K562 (cell line): ENCODE data around the gene PLA2R1. TPM values are rescaled to one million over a fixed set of nuclear protein-coding genes. Genes with fewer than 3 reads are reported as not detected.

Experiments
- ATAC-seq: fragments of 200-7000 bp; cut with Tn5 transposase; 3 replicates; pipeline ENCODE4 v1.9.1; 2020; ENCODE audit warnings: moderate library complexity
- BruUV-seq: library from RNA; stranded (reverse); fragments of 400-500 nt; replicated peaks from 2 replicates; lab custom pipeline; 2021; lab: Mats Ljungman, UMichigan
- CTCF ChIA-PET: fragments of 300-600 bp; formaldehyde crosslinking; extraction: SDS; loops from one replicate; lab custom pipeline; 2021; ENCODE audit warnings: low intra/inter-chr PET ratio; lab: Yijun Ruan, JAX
- POLR2A ChIA-PET: fragments of 300-600, 350-650 bp; sonication (Branson Sonifier 250); formaldehyde crosslinking; extraction: SDS; loops from one replicate; lab custom pipeline; 2021; ENCODE audit warnings: antibody characterized with exemption, inconsistent platforms; lab: Yijun Ruan, JAX
- DNase-seq, 4 experiments: peaks; one replicate each; pipeline versions ENCODE4 v3.0.0 to v3.0.0-alpha.2; 2011 to 2018; ENCODE audit warnings: low spot score in 3 of 4, mixed read lengths in 3 of 4; ENCODE audit errors: extremely low read depth in 1 of 4
- FAIRE-seq: peaks from 2 replicates; lab custom pipeline; 2011; peaks lifted over from hg19 to GRCh38; lab: Jason Lieb, UNC
- H2AFZ ChIP-seq: 2 replicates; pipeline ENCODE4 v1.6.0; 2011; ENCODE audit warnings: low read depth, low read length, control low read depth, inconsistent platforms
- H3K27ac ChIP-seq: fragments of 200-600 bp; 3 replicates; pipeline ENCODE4 v1.8.0; 2011; ENCODE audit warnings: low read depth, mild to moderate bottlenecking, control low read depth, inconsistent platforms, low read length, moderate library complexity, mixed read lengths; ENCODE audit errors: extremely low read depth
- H3K27me3 ChIP-seq, 2 experiments: fragments of 300-600 bp in 1 of 2; 2 replicates in 1 of 2; 3 replicates in 1 of 2; pipeline versions ENCODE4 v1.6.0 to v1.8.0; 2011; ENCODE audit warnings: inconsistent platforms in 2 of 2, low read length in 2 of 2, mild to moderate bottlenecking in 1 of 2, mixed read lengths in 1 of 2, moderate library complexity in 1 of 2; ENCODE audit not compliant: control insufficient read depth in 2 of 2, insufficient read depth in 2 of 2
- H3K36me3 ChIP-seq: fragments of 300-600 bp; 3 replicates; pipeline ENCODE4 v1.8.0; 2011; ENCODE audit warnings: mild to moderate bottlenecking, low read length, inconsistent platforms; ENCODE audit not compliant: control insufficient read depth, insufficient read depth
- H3K4me1 ChIP-seq, 2 experiments: fragments of 200-600 bp in 1 of 2; replicated peaks in 1 of 2; 2 replicates in 1 of 2; 3 replicates in 1 of 2; pipeline versions ENCODE4 v1.5.1 to v1.8.0; 2011; ENCODE audit warnings: inconsistent platforms in 2 of 2, low read length in 2 of 2, mild to moderate bottlenecking in 1 of 2, mixed read lengths in 1 of 2, moderate library complexity in 1 of 2; ENCODE audit not compliant: control insufficient read depth in 2 of 2, insufficient read depth in 2 of 2
- H3K4me2 ChIP-seq: 2 replicates; pipeline ENCODE4 v1.6.1; 2011; ENCODE audit warnings: low read length, control low read depth, inconsistent platforms, mixed read lengths; ENCODE audit not compliant: insufficient read depth
- H3K4me3 ChIP-seq: fragments of 200-600 bp; sonication (generic), shearing (Covaris generic); 2 replicates; pipeline ENCODE4 v1.5.1; 2016; ENCODE audit warnings: control low read depth, inconsistent platforms
- H3K79me2 ChIP-seq: fragments of 200-600 bp; 3 replicates; pipeline ENCODE4 v1.8.0; 2011; ENCODE audit warnings: low read length, inconsistent platforms; ENCODE audit not compliant: control insufficient read depth, insufficient read depth
- H3K9ac ChIP-seq, 2 experiments: 2 replicates each; pipeline versions ENCODE4 v1.6.0 to v1.6.1; 2011; ENCODE audit warnings: low read depth in 2 of 2, low read length in 2 of 2, control low read depth in 1 of 2, inconsistent platforms in 1 of 2, mild to moderate bottlenecking in 1 of 2, mixed read lengths in 1 of 2; ENCODE audit not compliant: insufficient read depth in 1 of 2
- H3K9me1 ChIP-seq: one replicate; pipeline ENCODE4 v1.6.0; 2011; ENCODE audit warnings: inconsistent platforms, mild to moderate bottlenecking, low read length, moderate library complexity; ENCODE audit not compliant: control insufficient read depth, insufficient read depth
- H3K9me3 ChIP-seq: replicated peaks from 2 replicates; pipeline ENCODE4 v1.5.1; 2011; ENCODE audit warnings: low read depth, low read length, inconsistent platforms; ENCODE audit not compliant: control insufficient read depth, insufficient read depth
- H4K20me1 ChIP-seq: replicated peaks from 2 replicates; pipeline ENCODE4 v1.6.1; 2011; ENCODE audit warnings: low read length, inconsistent platforms, mixed read lengths; ENCODE audit not compliant: control insufficient read depth, insufficient read depth
- ARID1B ChIP-seq: fragments of 450-650 bp; IDR thresholded peaks from 2 replicates; pipeline ENCODE4 v1.6.1; 2016; ENCODE audit warnings: antibody characterized with exemption, mild to moderate bottlenecking, inconsistent platforms
- ARNT ChIP-seq, 2 experiments: fragments of 450-650 bp; IDR thresholded peaks; 2 replicates each; pipeline ENCODE4 v1.6.1; 2016; ENCODE audit warnings: mild to moderate bottlenecking in 1 of 2
- CCNT2 ChIP-seq: IDR thresholded peaks from 2 replicates; pipeline ENCODE4 v1.6.1; 2011; ENCODE audit warnings: borderline replicate concordance, low read depth, mild to moderate bottlenecking, moderate library complexity, mixed read lengths, low read length; ENCODE audit not compliant: insufficient read length; ENCODE audit errors: extremely low read depth
- HIVEP1 ChIP-seq: fragments of 250-450 bp; sonication (Bioruptor Pico); IDR thresholded peaks from 2 replicates; pipeline ENCODE4 v1.4.0; 2020; ENCODE audit warnings: mild to moderate bottlenecking
- MCM3 ChIP-seq: fragments of 450-650 bp; IDR thresholded peaks from 2 replicates; pipeline ENCODE4 v1.6.1; 2016
- NR2F6 ChIP-seq: fragments of 450-650 bp; formaldehyde crosslinking; IDR thresholded peaks from 2 replicates; pipeline ENCODE4 v1.4.0; 2020; ENCODE audit warnings: mild to moderate bottlenecking
- PATZ1 ChIP-seq: fragments of 250-450 bp; sonication (Bioruptor Pico); IDR thresholded peaks from 2 replicates; pipeline ENCODE4 v1.5.0; 2020; ENCODE audit warnings: mild to moderate bottlenecking, borderline replicate concordance
- POLR2G ChIP-seq: fragments of 200-400 bp; formaldehyde crosslinking; IDR thresholded peaks from 2 replicates; pipeline ENCODE4 v1.6.1; 2017; ENCODE audit warnings: low read depth, mild to moderate bottlenecking, antibody characterized with exemption, low read length, moderate library complexity
- RFX5 ChIP-seq: IDR thresholded peaks from 2 replicates; pipeline ENCODE4 v1.6.1; 2011; ENCODE audit warnings: low read depth, mild to moderate bottlenecking, improper control_type of control experiment, low read length
- TRIM24 ChIP-seq, 2 experiments: fragments of 450-650 bp; IDR thresholded peaks; 2 replicates each; pipeline ENCODE4 v1.6.1; 2016
- ZNF140 ChIP-seq: fragments of 250-450 bp; sonication (Bioruptor Pico); IDR thresholded peaks from 2 replicates; pipeline ENCODE4 v1.8.0; 2021; ENCODE audit warnings: moderate library complexity, mild to moderate bottlenecking, inconsistent platforms
- WGBS: fragments of 100-300 bp; shearing (Covaris generic); methylation state at CpG from one replicate; pipeline ENCODE4 v1.1.6; 2016; ENCODE audit warnings: low coverage, mixed read lengths; ENCODE audit not compliant: insufficient coverage; ENCODE audit errors: missing lambda C conversion rate; 5-methylcytosine and 5-hydroxymethylcytosine counted together
- in situ Hi-C: fragments of 300-500 bp; cut with MboI; formaldehyde crosslinking; loops from 4 replicates; pipeline ENCODE4 v1.15.0; 2018; ENCODE audit warnings: inconsistent platforms, mixed read lengths
- intact Hi-C: fragments of 100-400 bp; cut with micrococcal nuclease; formaldehyde crosslinking; loops from 2 replicates; pipeline ENCODE4 v1.14.2; 2022
- polyA plus RNA-seq, 8 experiments: library from polyadenylated mRNA; depleted of rRNA in 4 of 8; stranded (reverse) in 5 of 8; unstranded in 3 of 8; fragments of >200 nt; fragmentation: Nextera tagmentation in 2 of 8; fragmentation: Illumina TruSeq in 1 of 8; extraction: Ambion mirVana in 2 of 8; extraction: Trizol in 1 of 8; gene quantifications; 2 replicates each; pipeline versions ENCODE4 v1.2.1 to v1.2.3, GENCODE V29; 2011 to 2014; ENCODE audit warnings: inconsistent platforms in 1 of 8, missing spikeins in 1 of 8
- total RNA-seq, 7 experiments: library from RNA; depleted of rRNA in 6 of 7; stranded (reverse); fragments of >200 nt in 6 of 7; fragmentation: Illumina TruSeq in 2 of 7; extraction: Trizol in 2 of 7; gene quantifications; 2 replicates each; pipeline versions ENCODE4 v1.2.1 to v1.2.3, GENCODE V29; 2011 to 2021; ENCODE audit warnings: low replicate concordance in 1 of 7

Gene PLA2R1
- total and polyA plus RNA-seq, 9 of the 15 experiments (the other 6 are each of a cell fraction or from before 2014, with no cell fraction given) = not detected

DNA sequence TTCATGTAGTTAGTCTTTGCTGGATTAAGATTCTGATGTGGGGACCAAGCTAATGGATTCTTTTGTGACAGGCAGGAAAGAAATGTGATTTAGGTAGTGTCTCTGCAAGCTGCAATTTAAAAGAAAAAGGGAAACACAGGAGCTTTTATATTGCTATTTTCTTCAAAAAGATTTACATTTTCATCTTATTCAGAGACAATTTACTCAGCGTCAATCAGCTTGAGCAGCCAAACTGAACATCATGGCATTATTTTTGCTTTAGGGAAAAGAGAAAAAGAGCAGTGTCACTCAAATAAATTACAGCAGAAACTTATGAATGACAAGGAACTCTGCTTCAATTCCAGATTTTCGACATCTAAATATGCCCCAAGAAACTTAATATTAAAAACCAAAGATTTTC is 67.4 kb downstream of the PLA2R1 start:
- intact Hi-C loops (no loop called here), in situ Hi-C loops (no loop called here)
- H4K20me1 ChIP-seq = no peaks in the 10 kb centered on the region
- no peaks in the 10 kb centered on the region for H3K4me1 ChIP-seq
- POLR2A ChIA-PET = no interaction called here
- H3K79me2 ChIP-seq = no peaks in the 10 kb centered on the region
- no peaks in the 10 kb centered on the region for H3K9me1 ChIP-seq
- H3K4me3 ChIP-seq = no peak overlapping the region
- 0% methylated on average over 2 of the region's 2 CpGs for WGBS
- no peaks in the 10 kb centered on the region for H3K36me3 ChIP-seq
- no peak overlapping the region for H3K9ac ChIP-seq
- H2AFZ ChIP-seq = no peak overlapping the region
- no peaks in the 10 kb centered on the region for H3K9me3 ChIP-seq
- ATAC-seq (no peak), DNase-seq (no peak), FAIRE-seq (no peak)
- no peaks in the 10 kb centered on the region for H3K27me3 ChIP-seq
- no peak for TF ChIP-seq ARID1B
- no peak for TF ChIP-seq RFX5
- TF ChIP-seq CCNT2 = no peak
- TF ChIP-seq ZNF140 (CRISPR knock-in tag) = no peak
- no peak for TF ChIP-seq HIVEP1 (CRISPR knock-in tag)
- TF ChIP-seq PATZ1 (CRISPR knock-in tag) = no peak
- TF ChIP-seq MCM3 = no peak
- no peak for TF ChIP-seq POLR2G
- TF ChIP-seq NR2F6 (CRISPR knock-in tag) = no peak
- TF ChIP-seq TRIM24 (IDR thresholded peaks at IDR 0.05) = no peak
- TF ChIP-seq ARNT (IDR thresholded peaks at IDR 0.05) = no peak
- no peak overlapping the region for H3K27ac ChIP-seq
- CTCF ChIA-PET = no interaction called here
- BruUV-seq = no TSS peak
- H3K4me2 ChIP-seq = no peak overlapping the region
